Neuronal stem cell (in vitro differentiated cells): ENCODE data around the gene C2orf68.

Experiments
- DNase-seq: peaks from one replicate; pipeline ENCODE4 v3.0.0-alpha.2; 2013; ENCODE audit warnings: low spot score
- H2AFZ ChIP-seq: one replicate; pipeline ENCODE4 v1.6.1; 2013; ENCODE audit warnings: mild to moderate bottlenecking, low read length, inconsistent platforms
- H2AK5ac ChIP-seq: 2 replicates; pipeline ENCODE4 v1.6.1; 2013; ENCODE audit warnings: low read depth, mild to moderate bottlenecking, inconsistent platforms, low read length, moderate library complexity, mixed read lengths
- H2BK120ac ChIP-seq: 2 replicates; pipeline ENCODE4 v1.6.1; 2013; ENCODE audit warnings: low read depth, mild to moderate bottlenecking, inconsistent platforms, low read length, moderate library complexity, mixed read lengths
- H2BK12ac ChIP-seq: one replicate; pipeline ENCODE4 v1.6.1; 2013; ENCODE audit warnings: low read length, inconsistent platforms
- H2BK15ac ChIP-seq: 2 replicates; pipeline ENCODE4 v1.6.1; 2013; ENCODE audit warnings: mild to moderate bottlenecking, low read length, inconsistent platforms, mixed read lengths
- H2BK5ac ChIP-seq: one replicate; pipeline ENCODE4 v1.6.1; 2013; ENCODE audit warnings: inconsistent platforms, mild to moderate bottlenecking, low read length, moderate library complexity
- H3K14ac ChIP-seq: one replicate; pipeline ENCODE4 v1.6.1; 2013; ENCODE audit warnings: low read length, inconsistent platforms
- H3K18ac ChIP-seq: 2 replicates; pipeline ENCODE4 v1.6.1; 2013; ENCODE audit warnings: low read length, inconsistent platforms
- H3K23ac ChIP-seq: 2 replicates; pipeline ENCODE4 v1.6.1; 2013; ENCODE audit warnings: low read depth, mild to moderate bottlenecking, mixed read lengths, low read length, inconsistent platforms; ENCODE audit not compliant: poor library complexity
- H3K27ac ChIP-seq: replicated peaks from 3 replicates; pipeline ENCODE4 v1.5.1; 2013; ENCODE audit warnings: low read length, inconsistent platforms
- H3K27me3 ChIP-seq, 3 experiments: 2 replicates each; pipeline ENCODE4 v1.6.1; 2013; ENCODE audit warnings: low read length in 3 of 3, mild to moderate bottlenecking in 2 of 3, inconsistent platforms in 1 of 3, low read depth in 1 of 3, mixed read lengths in 1 of 3, moderate library complexity in 1 of 3; ENCODE audit not compliant: control insufficient read depth in 3 of 3, insufficient read depth in 3 of 3
- H3K36me3 ChIP-seq, 2 donors: replicated peaks in 1 of 2; 2 replicates each; pipeline ENCODE4 v1.6.1; 2013; ENCODE audit warnings: low read length in 2 of 2; ENCODE audit not compliant: control insufficient read depth in 2 of 2, insufficient read depth in 2 of 2
- H3K4ac ChIP-seq: 2 replicates; pipeline ENCODE4 v1.6.1; 2013; ENCODE audit warnings: inconsistent platforms, mild to moderate bottlenecking, low read length, moderate library complexity
- H3K4me1 ChIP-seq, 2 donors: 1 replicate in 1 of 2; 2 replicates in 1 of 2; pipeline ENCODE4 v1.6.1; 2013; ENCODE audit warnings: low read length in 2 of 2, low read depth in 1 of 2; ENCODE audit not compliant: control insufficient read depth in 2 of 2, insufficient read depth in 1 of 2
- H3K4me2 ChIP-seq: one replicate; pipeline ENCODE4 v1.6.1; 2013; ENCODE audit warnings: mild to moderate bottlenecking, low read length, inconsistent platforms; ENCODE audit not compliant: insufficient read depth, poor library complexity, severe bottlenecking
- H3K4me3 ChIP-seq, 2 donors: 2 replicates each; pipeline ENCODE4 v1.5.1; 2013; ENCODE audit warnings: low read length in 2 of 2, mild to moderate bottlenecking in 2 of 2, inconsistent platforms in 1 of 2, moderate library complexity in 1 of 2
- H3K79me1 ChIP-seq: one replicate; pipeline ENCODE4 v1.6.1; 2013; ENCODE audit warnings: low read depth, mild to moderate bottlenecking, inconsistent platforms, low read length, moderate library complexity
- H3K9ac ChIP-seq: one replicate; pipeline ENCODE4 v1.6.1; 2013; ENCODE audit warnings: mild to moderate bottlenecking, low read depth, low read length, inconsistent platforms; ENCODE audit not compliant: poor library complexity
- H3K9me3 ChIP-seq, 2 donors: replicated peaks in 1 of 2; 2 replicates each; pipeline versions ENCODE3 to v1.6.1; 2013; ENCODE audit warnings: low read length in 2 of 2, mild to moderate bottlenecking in 2 of 2, inconsistent platforms in 1 of 2, low read depth in 1 of 2, mixed read lengths in 1 of 2, moderate library complexity in 1 of 2; ENCODE audit not compliant: control insufficient read depth in 2 of 2, insufficient read depth in 1 of 2
- H4K8ac ChIP-seq: one replicate; pipeline ENCODE4 v1.6.1; 2013; ENCODE audit warnings: low read depth, mild to moderate bottlenecking, inconsistent platforms, low read length, moderate library complexity
- H4K91ac ChIP-seq: one replicate; pipeline ENCODE4 v1.6.1; 2013; ENCODE audit warnings: low read length, low read depth, mild to moderate bottlenecking, inconsistent platforms; ENCODE audit not compliant: poor library complexity
- WGBS, 2 donors: extraction: QIAGEN DNeasy Blood & Tissue Kit; methylation state at CpG; one replicate each; pipeline ENCODE4 v1.1.7; 2013; ENCODE audit warnings: missing lambda C conversion rate in 2 of 2, mixed read lengths in 1 of 2; ENCODE audit not compliant: insufficient read length in 2 of 2, insufficient replicate concordance in 1 of 2; ENCODE audit errors: extremely low coverage in 2 of 2; 5-methylcytosine and 5-hydroxymethylcytosine counted together

The C2orf68 gene

GRCh38 chr2:85577386-85578242 lies 34.3 kb downstream of the C2orf68 start, which contains the start of gene VAMP8:
TSS of gene VAMP8 (plus strand) at chr2:85577586. CDS start at chr2:85577647, 61 bp downstream.
- Histone ChIP-seq H3K36me3 (no peaks in the 10 kb centered on the region), H3K9me3 (no peaks in the 10 kb centered on the region), H2BK15ac (no peak within 1 kb of the TSS), H3K4me3 (no peak within 1 kb of the TSS), H3K79me1 (no peaks in the 10 kb centered on the region), H3K18ac (peak within 1 kb of the TSS; percentile 76), H3K23ac (peak within 1 kb of the TSS; percentile 52), H3K14ac (no peak within 1 kb of the TSS), H3K4me1 (peaks cover 15 to 26% of the 10 kb centered on the region in 2 donors), H3K27me3 (peaks cover 0 to 4% (median 2%) of the 10 kb centered on the region in 3 experiments), H2BK5ac (no peak within 1 kb of the TSS), H2BK120ac (no peak within 1 kb of the TSS), H2AK5ac (no peak within 1 kb of the TSS), H4K91ac (no peak within 1 kb of the TSS), H3K9ac (no peak within 1 kb of the TSS), H2AFZ (peak within 1 kb of the TSS; percentile 93), H4K8ac (no peak within 1 kb of the TSS), H3K4me2 (no peak within 1 kb of the TSS), H2BK12ac (no peak within 1 kb of the TSS), H3K27ac (no peak within 1 kb of the TSS), H3K4ac (no peak within 1 kb of the TSS)
- WGBS, 2 donors, result no CpG with 5 or more reads among the region's 19 CpGs
- DNase-seq, result no peak

- H3K4me1 ChIP-seq, result peaks cover 20 to 26% of the 10 kb centered on the region in 2 donors
- no peak overlapping the region for H3K23ac ChIP-seq
- no peak overlapping the region for H2BK120ac ChIP-seq
- H4K8ac ChIP-seq, result no peak overlapping the region
- H3K14ac ChIP-seq, result no peak overlapping the region
- no peak overlapping the region for H3K9ac ChIP-seq
- no peak overlapping the region for H2BK12ac ChIP-seq
- no peak overlapping the region for H3K4me2 ChIP-seq
- peak overlapping the region; percentile 93 for H2AFZ ChIP-seq
- H3K27ac ChIP-seq, result no peak overlapping the region
- H3K4ac ChIP-seq, result no peak overlapping the region
- WGBS, 2 donors, result no CpG with 5 or more reads among the region's 3 CpGs
- DNase-seq, result no peak
- no peak overlapping the region for H4K91ac ChIP-seq
- no peaks in the 10 kb centered on the region for H3K79me1 ChIP-seq
- H2BK5ac ChIP-seq, result no peak overlapping the region
- H2AK5ac ChIP-seq, result no peak overlapping the region
- H3K18ac ChIP-seq, result no peak overlapping the region
- no peak overlapping the region for H3K4me3 ChIP-seq
- H3K27me3 ChIP-seq, result peaks cover 0 to 6% (median 3%) of the 10 kb centered on the region in 3 experiments
- no peak overlapping the region for H2BK15ac ChIP-seq
- H3K36me3 ChIP-seq, result no peaks in the 10 kb centered on the region
- no peaks in the 10 kb centered on the region for H3K9me3 ChIP-seq
Measured at GRCh38 chr2:85577063-85577385, 34.8 kb downstream of the C2orf68 start.

GRCh38 chr2:85575739-85576138 lies 36.1 kb downstream of the C2orf68 start:
- Histone ChIP-seq H3K79me1 (no peaks in the 10 kb centered on the region), H3K4me3 (no peak overlapping the region), H3K4me2 (no peak overlapping the region), H3K4ac (no peak overlapping the region), H2BK12ac (no peak overlapping the region), H3K27ac (no peak overlapping the region), H3K9me3 (no peaks in the 10 kb centered on the region), H2BK120ac (no peak overlapping the region), H4K8ac (no peak overlapping the region), H3K23ac (no peak overlapping the region), H3K27me3 (peaks cover 0 to 14% (median 10%) of the 10 kb centered on the region in 3 experiments), H2AFZ (no peak overlapping the region), H3K36me3 (no peaks in the 10 kb centered on the region), H3K18ac (no peak overlapping the region), H3K14ac (no peak overlapping the region), H3K4me1 (peaks cover 20 to 26% of the 10 kb centered on the region in 2 donors), H2BK5ac (no peak overlapping the region), H4K91ac (no peak overlapping the region), H2BK15ac (no peak overlapping the region), H3K9ac (no peak overlapping the region), H2AK5ac (no peak overlapping the region)
- WGBS, 2 donors, result no CpG with 5 or more reads among the region's 8 CpGs
- DNase-seq, result no peak

- no peaks in the 10 kb centered on the region for H3K79me1 ChIP-seq
- H2BK12ac ChIP-seq, result no peak overlapping the region
- no peaks in the 10 kb centered on the region for H3K9me3 ChIP-seq
- H3K18ac ChIP-seq, result no peak overlapping the region
- no peak overlapping the region for H2AK5ac ChIP-seq
- H3K27ac ChIP-seq, result no peak overlapping the region
- no CpG with 5 or more reads among the region's 4 CpGs for WGBS, 2 donors
- no peak overlapping the region for H3K9ac ChIP-seq
- no peak overlapping the region for H2AFZ ChIP-seq
- H2BK15ac ChIP-seq, result no peak overlapping the region
- H3K27me3 ChIP-seq, result peaks cover 0 to 11% (median 10%) of the 10 kb centered on the region in 3 experiments
- H3K36me3 ChIP-seq, result no peaks in the 10 kb centered on the region
- no peaks in the 10 kb centered on the region for H3K4me1 ChIP-seq
- H3K4ac ChIP-seq, result no peak overlapping the region
- H3K4me2 ChIP-seq, result no peak overlapping the region
- no peak overlapping the region for H4K8ac ChIP-seq
- no peak overlapping the region for H3K4me3 ChIP-seq
- H3K23ac ChIP-seq, result no peak overlapping the region
- no peak overlapping the region for H3K14ac ChIP-seq
- no peak overlapping the region for H4K91ac ChIP-seq
- no peak overlapping the region for H2BK120ac ChIP-seq
- no peak overlapping the region for H2BK5ac ChIP-seq
- DNase-seq, result no peak
Measured at GRCh38 chr2:85566265-85566664, 45.6 kb downstream of the C2orf68 start.
